Eye (tissue), 1 donor: ENCODE results near the gene TSHZ3.

Source experiments
- DNase-seq: peaks from one replicate; pipeline ENCODE4 v3.0.0-alpha.2; 2015

Gene TSHZ3

DNA sequence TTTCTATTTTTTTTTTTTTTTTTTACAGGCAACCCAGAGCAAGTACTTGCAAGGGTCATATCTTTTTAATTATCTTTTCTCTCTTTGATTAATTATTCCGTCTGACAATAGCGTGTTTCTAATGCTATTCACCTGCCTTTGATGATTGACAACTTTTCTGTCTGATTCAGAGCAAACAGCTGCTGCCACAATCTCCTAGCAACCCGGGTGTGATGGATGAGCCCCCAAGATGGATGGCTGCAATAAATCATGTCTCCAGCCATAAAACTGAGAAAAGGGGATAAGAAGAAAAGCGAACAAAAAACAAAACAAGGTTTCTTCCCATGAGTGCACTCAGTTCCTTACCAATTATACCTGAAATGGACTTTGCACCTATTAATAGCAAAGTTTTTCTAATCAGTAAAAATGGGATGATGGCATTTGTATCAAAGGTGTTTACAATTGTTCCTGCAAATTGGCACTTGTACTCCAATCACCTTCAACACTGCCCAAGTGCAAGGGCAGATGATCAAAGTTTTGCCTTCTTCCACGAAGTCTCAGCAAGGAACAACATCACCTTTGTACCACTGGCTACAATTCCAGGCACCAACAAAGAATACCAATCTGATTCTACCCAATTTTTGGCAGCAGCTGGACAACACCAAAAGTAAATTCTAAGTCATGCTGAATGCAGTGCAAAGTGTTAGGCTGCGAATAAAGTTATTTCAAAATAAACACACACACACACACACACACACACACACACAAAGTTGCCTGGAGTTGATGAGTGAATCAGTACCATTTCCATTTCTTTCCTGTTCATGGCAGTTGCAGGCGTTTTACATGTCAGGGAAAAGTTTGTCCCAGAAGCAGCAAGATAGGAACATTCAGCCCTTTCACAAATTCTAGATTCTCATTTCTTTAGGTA, 12.0 kb downstream of the TSHZ3 start:
- no peak for DNase-seq

DNA sequence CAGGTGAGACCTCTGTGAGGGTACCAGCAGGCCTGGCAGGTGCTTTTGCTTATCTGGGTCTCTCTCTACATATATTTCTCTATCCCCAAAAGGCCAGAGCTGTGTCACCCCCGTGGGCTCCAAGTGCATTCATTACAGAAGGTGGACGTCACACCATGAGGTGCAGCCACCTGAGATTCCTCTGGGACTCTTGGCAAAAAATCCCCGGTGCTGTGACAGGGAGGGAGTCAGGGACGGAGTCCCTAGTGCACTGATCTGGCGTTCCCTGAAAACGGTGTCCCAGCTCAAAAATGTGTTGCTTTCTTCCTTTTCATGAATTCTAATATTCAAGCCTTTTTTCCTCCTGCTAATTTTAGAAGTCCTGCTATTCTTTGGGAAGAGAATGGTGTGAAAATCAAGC, 13.5 kb downstream of the TSHZ3 start:
- DNase-seq = no peak

DNA sequence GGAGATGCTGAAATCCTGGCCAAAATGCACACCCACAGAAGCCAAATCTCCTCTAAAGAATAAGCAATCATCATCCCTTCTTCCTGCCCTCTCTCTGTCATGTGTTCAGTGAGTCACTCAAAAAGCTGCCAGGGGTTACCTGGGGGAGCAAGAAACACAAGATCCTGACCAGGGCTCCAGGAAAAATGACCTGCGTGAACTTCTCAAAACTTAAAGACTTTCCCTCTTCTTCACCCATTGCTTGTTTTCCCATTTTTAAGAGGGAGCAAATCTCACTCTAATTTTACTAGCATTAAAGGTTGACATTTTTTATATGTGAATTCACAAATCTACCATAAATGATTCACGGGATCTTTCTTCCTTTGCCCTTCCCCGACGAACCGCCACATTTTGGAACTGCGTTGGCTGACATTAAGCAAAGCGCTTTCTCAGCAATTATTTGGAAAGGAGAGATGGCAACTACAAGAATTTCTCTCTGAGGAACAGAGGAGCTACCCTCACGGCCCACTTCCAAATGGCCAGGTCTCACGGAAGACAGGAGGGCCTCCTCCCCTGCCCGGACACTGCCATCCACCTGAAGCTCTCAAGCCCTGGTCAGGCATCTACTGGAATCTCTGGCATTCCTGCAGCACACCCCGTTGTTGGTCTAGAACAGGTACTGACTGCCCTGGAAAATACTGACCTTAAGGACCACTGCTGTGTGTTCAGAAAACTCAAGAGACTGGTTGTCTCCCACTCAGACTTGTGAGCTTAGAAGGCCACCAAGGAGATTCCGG, 14.2 kb downstream of the TSHZ3 start:
- no peak for DNase-seq

DNA sequence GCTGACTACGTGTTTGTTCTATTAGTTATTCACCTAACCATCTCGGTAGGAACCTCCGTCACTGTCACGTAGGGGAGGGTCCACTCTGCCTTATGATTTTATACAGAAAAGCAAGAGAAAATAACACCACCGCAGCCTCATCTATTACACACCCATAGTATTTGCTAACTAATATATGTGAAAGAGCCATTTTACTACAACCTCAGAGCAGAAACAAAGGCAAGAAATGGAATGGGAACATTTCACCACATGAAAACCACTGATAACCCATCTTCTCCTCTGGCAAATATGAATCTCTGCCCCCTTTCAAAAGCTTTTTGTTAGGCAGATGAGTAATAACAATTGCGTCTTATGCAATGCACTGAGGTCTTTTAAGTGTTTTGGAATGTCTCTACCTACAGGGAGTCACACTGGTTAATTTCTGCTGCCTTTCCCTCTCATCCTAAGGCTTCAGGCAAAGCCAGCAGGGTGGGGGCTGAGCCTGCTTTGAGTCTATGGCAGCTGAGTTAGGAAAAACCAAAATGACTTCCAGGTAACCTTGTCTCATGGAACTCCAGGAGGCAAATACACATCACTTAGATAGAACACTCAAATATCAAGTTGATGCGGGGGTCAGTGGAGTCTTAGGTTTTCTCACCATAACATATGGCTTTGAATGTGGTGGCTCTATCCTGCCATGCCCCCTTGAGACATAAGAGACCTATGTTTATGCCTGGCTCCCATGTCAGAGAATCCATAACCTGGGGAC, 15.0 kb downstream of the TSHZ3 start:
- no peak for DNase-seq

DNA sequence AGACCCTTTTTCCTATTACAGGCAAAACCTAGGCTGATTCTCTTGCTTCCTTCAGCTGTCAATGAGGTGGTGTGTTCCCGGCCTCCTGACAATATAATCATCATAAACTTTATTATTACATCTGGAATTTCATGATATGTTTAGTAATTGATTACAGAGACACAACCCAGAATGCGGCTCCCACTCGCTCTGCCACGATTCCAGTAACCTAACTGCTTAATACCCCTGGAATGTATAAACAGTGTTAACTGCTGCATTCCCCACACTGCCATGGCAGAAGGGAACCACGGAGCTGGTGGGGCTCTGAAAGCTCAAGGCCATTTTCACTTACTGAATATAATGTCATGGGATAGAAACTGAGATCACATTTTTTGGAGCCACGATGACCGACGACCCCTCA, 17.1 kb downstream of the TSHZ3 start:
- peak; percentile 44 for DNase-seq

DNA sequence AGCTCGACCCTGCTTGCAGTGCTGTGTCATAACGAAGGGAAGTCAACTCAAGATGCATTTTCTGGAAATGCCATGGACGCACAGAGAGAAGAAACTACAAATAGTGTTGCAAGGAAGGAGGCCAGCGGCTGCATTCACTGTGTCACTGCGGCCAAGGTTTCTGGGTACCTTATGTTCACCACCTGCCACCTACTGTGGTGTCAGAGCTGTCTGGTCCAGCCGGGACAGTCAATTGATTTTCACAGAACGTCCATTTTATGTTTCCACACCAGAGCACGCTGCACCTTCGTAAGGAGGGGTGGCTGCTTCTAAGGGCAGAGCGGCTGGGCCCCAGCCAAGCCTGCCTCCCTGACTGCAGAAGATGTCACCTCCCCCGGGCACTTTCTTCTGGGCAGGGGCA, 17.7 kb downstream of the TSHZ3 start:
- no peak for DNase-seq

DNA sequence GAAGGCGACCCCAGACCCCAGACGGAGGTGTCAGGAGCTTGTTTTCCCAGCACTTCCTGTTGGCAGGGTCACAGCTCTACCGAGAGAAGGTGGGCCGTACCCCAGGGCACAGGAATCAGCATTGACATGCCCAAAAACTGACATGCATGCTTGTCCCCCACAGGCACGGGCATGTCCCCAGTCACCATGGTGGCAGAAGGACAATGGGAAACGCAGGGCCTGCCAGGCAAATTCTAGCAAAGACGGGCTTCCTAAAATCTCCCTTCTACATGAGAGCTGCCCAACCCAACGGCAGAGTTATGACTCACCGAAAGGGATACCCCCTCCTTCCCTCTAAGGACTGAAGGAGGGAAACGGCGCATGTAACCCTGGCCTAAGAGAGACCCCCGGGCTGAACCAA, 18.5 kb downstream of the TSHZ3 start:
- DNase-seq = no peak

DNA sequence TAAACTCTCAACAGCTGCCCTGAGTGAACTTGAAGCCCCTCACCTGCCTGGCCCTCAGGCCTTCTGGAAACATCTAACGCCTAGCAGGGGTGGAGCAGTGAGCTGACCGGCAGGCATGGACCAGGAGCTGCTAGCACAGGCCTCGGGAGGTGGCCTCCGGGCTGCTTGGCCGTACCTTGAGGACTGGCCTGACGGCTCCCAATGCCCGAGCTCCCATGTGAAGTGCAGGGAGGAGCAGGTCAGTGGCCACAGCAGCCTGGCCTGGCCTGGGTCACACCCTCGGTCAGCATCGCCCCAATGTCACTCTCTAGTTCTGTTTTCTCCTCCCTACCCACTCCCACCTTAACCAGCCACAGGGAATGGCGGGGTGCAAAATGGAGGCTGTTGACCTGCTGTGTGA, 19.0 kb downstream of the TSHZ3 start:
- no peak for DNase-seq

DNA sequence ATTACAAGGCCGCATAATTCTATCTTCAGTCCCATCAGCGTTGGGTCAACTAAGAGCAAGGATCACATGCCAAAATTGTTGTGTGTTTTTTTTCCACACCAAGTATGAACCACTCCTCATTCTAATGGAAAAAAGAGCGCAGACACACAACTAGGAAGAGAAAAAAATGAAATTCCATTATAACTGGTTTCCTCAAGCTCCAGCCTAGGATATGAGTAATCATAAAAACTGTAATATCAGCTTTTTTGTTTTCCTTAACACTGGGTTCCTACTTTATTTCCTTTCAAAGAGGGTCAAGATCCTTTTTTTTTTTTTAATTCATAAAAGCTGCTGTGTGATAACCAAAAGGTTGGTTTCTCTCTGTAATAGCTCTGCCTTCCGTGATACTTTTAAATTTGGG, 19.4 kb downstream of the TSHZ3 start:
- DNase-seq = no peak

DNA sequence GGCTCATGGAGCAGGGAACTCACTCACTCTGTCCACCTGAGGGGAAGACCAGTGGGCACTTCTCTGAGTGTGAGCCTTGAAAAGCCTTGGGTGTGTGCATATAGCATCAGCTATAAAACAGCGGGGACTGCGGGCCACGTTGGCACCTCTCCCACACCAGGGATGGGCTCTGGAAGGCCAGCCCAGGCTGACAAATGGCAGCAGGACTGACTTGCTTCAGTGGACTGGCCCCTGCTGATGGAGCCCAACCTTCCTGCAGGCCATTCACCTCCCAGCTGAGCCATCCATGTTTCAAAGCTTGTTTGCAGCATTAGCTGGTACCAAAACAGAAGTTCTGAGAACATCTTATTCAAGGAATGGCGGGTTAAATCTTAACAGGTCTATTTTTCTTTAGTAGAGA, 21.0 kb downstream of the TSHZ3 start:
- DNase-seq = no peak

DNA sequence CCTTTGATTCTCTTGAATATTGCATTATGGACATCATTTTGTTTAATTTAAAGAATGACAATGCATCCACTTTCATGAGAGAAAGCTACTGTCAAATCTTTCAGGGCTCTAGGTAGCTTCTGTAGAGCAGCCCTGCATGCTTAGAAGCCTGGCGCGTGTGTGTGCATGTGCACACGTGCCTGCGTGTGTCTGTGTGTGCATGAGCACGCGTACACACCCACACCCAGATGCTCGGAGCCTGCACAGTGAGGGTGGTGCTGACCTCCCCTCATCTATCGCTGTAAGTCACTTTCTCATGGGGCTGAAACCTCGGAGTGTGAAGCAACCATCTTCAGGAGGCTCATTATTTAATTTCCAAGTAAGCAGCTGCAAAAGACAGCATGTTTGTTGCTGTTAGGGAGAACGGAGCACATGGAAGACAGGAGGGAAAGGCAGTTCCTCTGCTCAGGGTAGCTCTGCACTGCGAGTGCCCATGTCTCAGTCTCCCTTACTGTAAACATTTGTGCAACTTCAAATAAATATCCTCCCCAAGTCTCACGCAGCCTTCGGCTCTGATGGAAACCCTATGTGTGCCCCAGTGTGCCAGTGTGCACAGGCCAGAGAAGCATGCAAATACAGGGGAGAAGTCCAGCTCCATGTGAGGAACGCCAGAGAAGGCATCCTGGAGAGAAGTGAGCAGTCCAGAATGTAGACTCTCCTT, 22.8 kb downstream of the TSHZ3 start:
- DNase-seq = no peak

DNA sequence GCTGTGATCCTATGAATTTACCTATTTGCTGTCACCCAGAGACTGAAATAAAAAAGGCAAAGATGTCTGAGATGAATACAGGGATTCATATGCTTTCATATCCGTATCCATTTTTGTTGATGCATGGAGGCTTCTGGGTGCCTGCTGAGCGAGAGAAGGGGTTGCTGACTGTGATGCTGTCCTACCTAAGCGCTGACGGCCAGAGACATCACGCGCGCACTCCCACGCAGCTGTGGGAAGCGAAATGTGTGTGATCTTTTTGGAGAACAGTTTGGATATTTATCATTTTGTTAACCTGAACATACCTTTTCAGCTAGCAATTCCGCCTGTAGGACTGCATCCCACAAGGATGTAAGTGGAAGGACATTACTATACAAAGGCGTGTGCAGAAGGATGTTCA, 23.9 kb downstream of the TSHZ3 start:
- DNase-seq = no peak

DNA sequence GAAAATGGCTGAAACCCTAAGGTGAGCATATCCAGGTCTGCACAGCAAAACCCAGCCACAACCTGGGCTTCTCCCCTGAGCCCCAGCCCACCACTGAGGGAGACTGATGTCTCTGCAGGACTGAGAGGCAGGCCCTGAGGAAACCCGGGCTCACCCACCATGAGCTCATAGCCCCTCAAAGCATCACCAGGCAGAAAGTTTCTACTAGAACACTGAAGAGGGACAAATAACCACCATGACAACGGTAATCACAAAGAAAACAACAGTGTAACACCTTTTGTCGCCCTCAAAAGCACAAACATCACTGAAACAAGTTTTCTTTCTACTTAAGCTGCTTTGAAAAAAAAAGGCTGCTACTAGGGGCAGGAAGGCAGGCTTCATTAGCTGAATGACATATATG, 29.8 kb downstream of the TSHZ3 start:
- no peak for DNase-seq

DNA sequence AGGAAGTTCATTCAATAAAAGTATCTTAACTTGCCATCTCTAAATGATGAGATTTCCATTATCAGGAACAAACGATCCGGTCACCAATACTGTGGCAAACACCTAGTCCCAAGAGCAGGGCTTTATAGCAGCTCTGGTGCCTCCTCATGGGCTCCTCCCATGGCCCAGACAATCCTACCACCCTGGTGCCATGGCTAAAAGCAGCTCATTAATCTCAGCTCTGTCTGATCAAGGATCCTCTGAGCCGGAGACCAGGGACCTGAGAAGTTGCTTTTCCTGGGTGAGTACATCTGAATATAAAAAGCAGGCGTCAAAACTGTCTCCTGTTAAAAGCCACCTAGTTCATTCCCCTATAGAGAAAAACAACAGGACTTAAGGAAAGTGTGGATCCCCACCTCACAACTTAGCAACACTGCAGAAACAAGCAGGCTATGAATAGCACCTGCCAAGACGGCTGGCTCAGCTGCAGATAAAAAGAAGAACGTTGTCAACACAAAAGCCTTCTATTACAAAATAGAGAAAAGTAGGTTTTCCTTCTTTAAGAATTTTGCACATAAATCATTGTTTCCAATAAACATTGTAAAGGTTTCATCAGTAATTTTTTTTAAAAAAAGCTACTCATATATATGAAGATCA, 30.3 kb downstream of the TSHZ3 start:
- DNase-seq = no peak

DNA sequence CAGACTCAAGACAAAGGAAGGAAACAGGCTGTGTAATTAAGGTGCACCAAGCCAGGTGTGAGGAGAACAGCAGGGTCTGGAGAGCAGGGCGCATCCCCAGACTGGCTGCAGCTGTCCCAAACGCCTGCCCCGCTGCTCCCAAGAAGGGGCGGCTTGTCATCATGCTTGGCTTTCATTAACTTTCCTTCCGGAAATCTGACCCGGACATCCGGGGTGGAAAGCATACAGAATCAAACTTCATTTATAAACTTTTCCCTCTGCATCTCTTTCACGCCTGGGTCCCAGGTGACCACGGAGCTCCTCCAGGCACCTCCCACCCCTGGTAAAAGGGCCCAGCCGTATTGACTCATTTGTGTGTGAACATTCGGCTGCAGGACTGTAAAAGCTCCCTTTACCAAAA, 31.7 kb downstream of the TSHZ3 start:
- DNase-seq = no peak

DNA sequence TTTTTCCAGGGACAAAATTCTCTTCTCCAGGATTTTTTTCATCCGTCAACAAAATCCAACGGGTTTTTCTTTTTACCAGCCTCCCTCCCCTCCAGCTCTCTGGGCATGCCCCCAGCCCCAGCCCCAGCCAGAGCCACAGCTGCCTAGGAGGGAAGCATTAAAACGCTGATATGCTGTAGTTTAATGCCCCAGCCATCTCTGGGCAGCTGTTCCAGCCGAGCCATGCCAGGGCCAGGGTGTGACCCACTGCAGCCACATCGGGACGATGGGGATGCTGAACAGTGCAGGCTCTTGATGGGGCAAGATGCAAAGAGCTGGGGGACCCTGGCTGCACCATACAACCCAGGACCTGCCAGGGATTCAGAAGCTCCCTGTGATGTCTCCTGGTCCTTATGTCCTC, 32.1 kb downstream of the TSHZ3 start:
- DNase-seq = peak; percentile 32

DNA sequence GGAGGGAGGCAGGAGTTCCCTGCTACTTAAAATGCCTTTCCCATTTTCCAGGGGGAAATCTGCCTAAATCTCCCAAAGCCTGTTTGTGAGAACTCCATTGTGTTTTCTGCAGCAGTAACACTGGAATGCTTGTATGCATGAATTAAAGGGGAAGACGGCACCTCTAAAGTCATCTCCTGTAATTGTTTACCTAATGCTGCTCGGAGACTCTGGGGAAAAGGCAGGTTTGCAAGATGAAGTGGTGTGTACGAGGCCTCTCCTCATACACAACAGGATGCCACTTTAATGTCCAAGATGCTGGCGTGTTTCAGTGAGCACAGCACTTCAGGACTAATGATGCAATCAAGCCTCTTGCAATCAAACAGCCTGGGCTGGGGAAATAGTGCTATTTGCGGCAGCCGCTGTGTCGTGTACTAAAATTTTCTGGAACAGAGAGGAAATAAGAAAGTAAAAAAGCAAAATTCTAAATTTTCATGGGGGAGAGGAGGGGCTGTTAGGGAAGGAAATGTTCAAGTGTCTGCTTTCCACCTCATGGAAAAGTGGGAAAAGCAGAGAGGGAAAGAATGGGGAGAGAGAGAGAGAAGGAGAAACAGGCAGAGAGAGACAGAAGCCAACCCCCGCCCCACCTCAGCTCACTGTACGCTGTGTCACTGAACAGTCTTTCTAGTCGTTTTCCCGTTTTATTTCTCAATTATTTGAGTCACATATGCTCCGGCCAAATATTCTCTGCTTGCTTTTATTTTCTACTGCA, 32.9 kb downstream of the TSHZ3 start:
- DNase-seq = peak; percentile 66

DNA sequence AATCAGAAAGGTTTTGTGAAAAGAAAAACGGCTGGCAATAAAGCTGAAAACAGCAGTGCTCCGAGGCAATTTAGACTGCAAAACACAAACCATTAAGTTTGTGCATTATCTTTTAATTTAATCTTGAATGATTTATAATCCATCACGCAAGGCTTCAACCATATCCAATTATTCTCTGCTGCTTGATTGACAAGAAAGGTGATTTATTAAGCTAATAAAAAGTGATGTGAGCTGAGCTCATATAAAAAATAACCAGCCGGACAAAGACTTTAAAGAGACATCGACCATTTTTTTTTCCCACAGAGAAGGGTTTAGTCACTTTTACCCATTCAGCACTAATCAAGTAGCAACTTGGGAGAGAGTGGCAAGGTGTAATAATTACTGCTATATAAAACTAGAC, 33.6 kb downstream of the TSHZ3 start:
- DNase-seq = peak; percentile 18

DNA sequence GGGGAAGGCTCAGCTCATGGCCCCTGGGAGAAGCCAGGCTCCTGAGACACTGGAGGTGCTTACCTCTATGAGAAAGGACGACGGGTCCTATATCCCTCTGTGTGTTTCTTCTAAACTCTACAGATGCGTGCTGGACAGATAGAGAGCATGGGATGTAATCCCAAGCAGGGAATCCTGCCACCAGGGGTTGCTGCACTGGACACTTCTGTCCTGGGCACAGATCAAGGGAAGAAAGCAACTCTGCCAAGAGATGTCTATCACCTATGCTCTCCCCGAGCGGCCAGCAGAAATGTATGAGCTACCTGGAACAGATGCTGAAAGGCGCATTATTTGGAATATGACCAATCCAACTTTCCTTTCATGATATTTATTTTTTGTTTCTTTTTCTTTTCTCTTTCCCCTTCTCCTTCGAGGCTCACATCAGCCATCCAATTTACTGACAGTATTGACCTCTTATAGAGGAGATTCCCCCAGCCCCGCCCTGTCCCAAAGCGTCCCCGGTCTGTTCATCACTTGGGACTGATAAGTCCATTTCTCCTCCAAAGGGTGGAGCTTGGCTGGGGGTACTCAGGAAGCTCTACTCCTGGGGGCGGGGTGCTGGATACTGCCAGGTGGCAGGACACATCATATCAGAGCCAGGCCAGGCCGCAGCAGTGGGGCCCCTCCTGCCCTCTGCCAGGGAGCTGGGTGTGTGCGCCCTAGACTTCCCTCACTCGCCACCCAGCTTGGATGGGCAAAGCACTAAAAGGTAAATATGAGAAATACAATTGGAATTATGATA, 34.2 kb downstream of the TSHZ3 start:
- DNase-seq = no peak

DNA sequence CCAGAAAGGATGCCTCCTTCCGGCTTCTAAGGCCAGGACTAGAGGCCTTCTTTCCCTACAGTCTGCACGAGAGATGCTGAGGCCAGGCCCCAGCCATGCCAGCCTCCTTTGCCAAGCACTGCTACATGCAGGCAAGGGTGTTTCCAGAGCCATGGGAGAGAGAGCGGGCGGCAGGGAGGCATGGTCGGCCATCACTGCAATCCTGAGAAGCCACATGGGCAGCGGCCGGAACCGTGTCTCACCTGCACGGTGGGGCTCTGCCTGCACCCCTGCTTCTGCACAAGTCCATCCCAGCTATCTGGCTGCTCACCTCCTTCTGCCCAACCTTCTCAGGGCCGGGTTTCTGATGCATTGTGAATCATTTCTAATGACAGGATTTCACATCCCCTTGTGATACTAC, 35.1 kb downstream of the TSHZ3 start:
- DNase-seq = no peak
